Activated CD4-positive, CD25-positive, alpha-beta regulatory T cell treated with anti-CD3 and anti-CD28 coated beads, Interleukin-2, amount 50 U/mL, for 16 hours (primary cell): Measurements from ENCODE around the gene CENPO.

Source experiments
- DNase-seq: peaks from one replicate; pipeline ENCODE4 v3.0.0-alpha.2; 2020; ENCODE audit warnings: low read depth, low spot score

CENPO gene

GRCh38 chr2:24792874-24793760, at the start of gene CENPO, which contains the start of gene PTRHD1:
Gene CENPO (plus strand): TSS chr2:24793425. CDS start chr2:24793920, 495 bp downstream.
Gene PTRHD1 (minus strand): TSS chr2:24793391. CDS start chr2:24793377, 14 bp downstream.
- peak; percentile 91 for DNase-seq

GRCh38 chr2:24743924-24744323, 49.3 kb upstream of the CENPO start:
- no peak for DNase-seq

GRCh38 chr2:24744356-24744755, 48.9 kb upstream of the CENPO start:
- DNase-seq, result no peak

- DNase-seq, result no peak
Measured at GRCh38 chr2:24745825-24746224, 47.4 kb upstream of the CENPO start.

- DNase-seq, result no peak
Measured at GRCh38 chr2:24747299-24747698, 45.9 kb upstream of the CENPO start.

- DNase-seq, result no peak
Measured at GRCh38 chr2:24749069-24749691, 44.0 kb upstream of the CENPO start.

- no peak for DNase-seq
Measured at GRCh38 chr2:24754985-24755705, 38.1 kb upstream of the CENPO start.

GRCh38 chr2:24756789-24757188, 36.4 kb upstream of the CENPO start:
- no peak for DNase-seq

- no peak for DNase-seq
Measured at GRCh38 chr2:24761866-24762265, 31.4 kb upstream of the CENPO start.

GRCh38 chr2:24762518-24762917, 30.7 kb upstream of the CENPO start:
- no peak for DNase-seq

GRCh38 chr2:24763843-24764242, 29.4 kb upstream of the CENPO start:
- DNase-seq, result no peak

- DNase-seq, result no peak
Measured at GRCh38 chr2:24766609-24767008, 26.6 kb upstream of the CENPO start.

GRCh38 chr2:24768013-24768412, 25.2 kb upstream of the CENPO start:
- DNase-seq, result no peak

- no peak for DNase-seq
Measured at GRCh38 chr2:24768601-24769000, 24.6 kb upstream of the CENPO start.

GRCh38 chr2:24771061-24771460, 22.2 kb upstream of the CENPO start:
- DNase-seq, result no peak

- DNase-seq, result no peak
Measured at GRCh38 chr2:24771764-24772586, 21.2 kb upstream of the CENPO start.

- no peak for DNase-seq
Measured at GRCh38 chr2:24774373-24774772, 18.9 kb upstream of the CENPO start.

- no peak for DNase-seq
Measured at GRCh38 chr2:24779116-24779515, 14.1 kb upstream of the CENPO start.

GRCh38 chr2:24783641-24784040, 9.6 kb upstream of the CENPO start:
- no peak for DNase-seq

- no peak for DNase-seq
Measured at GRCh38 chr2:24785671-24786321, 7.4 kb upstream of the CENPO start.

GRCh38 chr2:24787532-24787931, 5.7 kb upstream of the CENPO start:
- DNase-seq, result no peak
